Keratinocyte (primary cell): ENCODE results near the gene USP49. TPM values are rescaled to one million over a fixed set of nuclear protein-coding genes. Genes with fewer than 3 reads are reported as not detected.

Experiments used
- DNase-seq: peaks from one replicate; pipeline ENCODE4 v3.0.0-alpha.2; 2011; ENCODE audit warnings: low read depth, missing footprints, low spot score
- FAIRE-seq: peaks from 2 replicates; lab custom pipeline; 2011; peaks lifted over from hg19 to GRCh38; lab: Jason Lieb, UNC
- H2AFZ ChIP-seq: 2 replicates; pipeline ENCODE4 v1.6.0; 2012; ENCODE audit warnings: low read length, control low read depth, inconsistent platforms; ENCODE audit not compliant: control insufficient read depth
- H3K27ac ChIP-seq: 2 replicates; pipeline ENCODE4 v1.5.1; 2011; ENCODE audit warnings: low read length; ENCODE audit not compliant: control insufficient read depth, insufficient read depth
- H3K27me3 ChIP-seq: 3 replicates; pipeline ENCODE4 v1.6.0; 2011; ENCODE audit warnings: low read length; ENCODE audit not compliant: control insufficient read depth, insufficient read depth; ENCODE audit errors: extremely low read depth
- H3K36me3 ChIP-seq, 2 experiments: 2 replicates in 1 of 2; 3 replicates in 1 of 2; pipeline ENCODE4 v1.5.1; 2011; ENCODE audit warnings: low read length in 2 of 2, mild to moderate bottlenecking in 1 of 2; ENCODE audit not compliant: control insufficient read depth in 2 of 2, insufficient read depth in 2 of 2; ENCODE audit errors: extremely low read depth in 1 of 2
- H3K4me1 ChIP-seq: 3 replicates; pipeline ENCODE4 v1.5.1; 2011; ENCODE audit warnings: low read length; ENCODE audit not compliant: control insufficient read depth, insufficient read depth; ENCODE audit errors: extremely low read depth
- H3K4me2 ChIP-seq: 3 replicates; pipeline ENCODE4 v1.6.0; 2011; ENCODE audit warnings: low read depth, low read length; ENCODE audit not compliant: control insufficient read depth, insufficient read depth; ENCODE audit errors: extremely low read depth
- H3K4me3 ChIP-seq, 3 experiments: fragments of 200-600 bp in 1 of 3; sonication (generic) in 1 of 3; 2 replicates in 2 of 3; 3 replicates in 1 of 3; pipeline ENCODE4 v1.5.1; 2011 to 2016; ENCODE audit warnings: low read length in 3 of 3, mild to moderate bottlenecking in 3 of 3, control low read depth in 2 of 3, inconsistent platforms in 1 of 3, low read depth in 1 of 3, mixed read lengths in 1 of 3, mixed run types in 1 of 3, moderate library complexity in 1 of 3; ENCODE audit not compliant: control insufficient read depth in 2 of 3, insufficient read depth in 2 of 3; ENCODE audit errors: extremely low read depth in 1 of 3
- H3K79me2 ChIP-seq: 2 replicates; pipeline ENCODE4 v1.6.0; 2012; ENCODE audit warnings: low read length; ENCODE audit not compliant: control insufficient read depth, insufficient read depth
- H3K9ac ChIP-seq: 3 replicates; pipeline ENCODE4 v1.6.0; 2011; ENCODE audit warnings: low read length; ENCODE audit not compliant: control insufficient read depth, insufficient read depth; ENCODE audit errors: extremely low read depth
- H3K9me1 ChIP-seq: 3 replicates; pipeline ENCODE4 v1.6.0; 2011; ENCODE audit warnings: low read length; ENCODE audit not compliant: control insufficient read depth, insufficient read depth; ENCODE audit errors: extremely low read depth
- H3K9me3 ChIP-seq: 2 replicates; pipeline ENCODE4 v1.5.1; 2012; ENCODE audit warnings: low read depth, low read length; ENCODE audit not compliant: control insufficient read depth
- H4K20me1 ChIP-seq: 3 replicates; pipeline ENCODE4 v1.6.0; 2011; ENCODE audit warnings: low read length; ENCODE audit not compliant: control insufficient read depth, insufficient read depth; ENCODE audit errors: extremely low read depth
- CTCF ChIP-seq, 3 experiments: IDR thresholded peaks in 1 of 3; conservative IDR thresholded peaks in 1 of 3; optimal IDR thresholded peaks in 1 of 3; 2 replicates in 2 of 3; 3 replicates in 1 of 3; pipeline versions ENCODE3 to v1.5.1; 2011; ENCODE audit warnings: low read length in 3 of 3, mild to moderate bottlenecking in 3 of 3, moderate library complexity in 2 of 3, control low read depth in 1 of 3, inconsistent platforms in 1 of 3; ENCODE audit not compliant: insufficient read depth in 2 of 3; ENCODE audit errors: extremely low read depth in 1 of 3
- EZH2 ChIP-seq: IDR thresholded peaks from one replicate; pipeline ENCODE4 v1.6.1; 2012; ENCODE audit warnings: inconsistent platforms, mild to moderate bottlenecking, low read length, moderate library complexity
- dilution Hi-C: fragments of 300-500 bp; cut with MboI; formaldehyde crosslinking; loops from one replicate; pipeline ENCODE4 v1.7.0; 2020; ENCODE audit warnings: low sequenced_read_pairs; ENCODE audit not compliant: extremely low pct_ligation_motif_present
- polyA plus RNA-seq, 5 experiments: library from polyadenylated mRNA; depleted of rRNA in 3 of 5; stranded (reverse) in 3 of 5; stranded (forward) in 1 of 5; unstranded in 1 of 5; fragments of >200 nt; gene quantifications; 1 replicate in 1 of 5; 2 replicates in 3 of 5; 3 replicates in 1 of 5; pipeline versions ENCODE4 v1.2.1 to v1.2.3, GENCODE V29; 2011 to 2012; ENCODE audit warnings: missing spikeins in 2 of 5, low read depth in 1 of 5, low replicate concordance in 1 of 5

Gene USP49
- polyA plus RNA-seq, 1 donor (not counting 4 experiments of a cell fraction or from before 2014, with no cell fraction given) = 2.3 TPM

- no peak overlapping the region for H3K4me3 ChIP-seq
- dilution Hi-C loops = no loop called here
- peaks cover 15 to 23% of the 10 kb centered on the region in 2 experiments for H3K36me3 ChIP-seq
- no peak overlapping the region for H3K9ac ChIP-seq
- no peak overlapping the region for H2AFZ ChIP-seq
- no peaks in the 10 kb centered on the region for H3K79me2 ChIP-seq
- no peak overlapping the region for H3K4me2 ChIP-seq
- peaks cover 6% of the 10 kb centered on the region for H3K4me1 ChIP-seq
- TF ChIP-seq CTCF (optimal IDR thresholded peaks at IDR 0.05 in 1 of 3, IDR thresholded peaks at IDR 0.05 in 1 of 3, conservative IDR thresholded peaks at IDR 0.05 in 1 of 3; ENCODE audit: extremely low read depth in 1 of 3, insufficient read depth in 2 of 3, low read length in 3 of 3) (no peak), EZH2 (no peak)
- no peaks in the 10 kb centered on the region for H4K20me1 ChIP-seq
- no peak overlapping the region for H3K27ac ChIP-seq
- no peak for FAIRE-seq
- H3K9me1 ChIP-seq = no peaks in the 10 kb centered on the region
- no peaks in the 10 kb centered on the region for H3K27me3 ChIP-seq
- H3K9me3 ChIP-seq = no peaks in the 10 kb centered on the region
- no peak for DNase-seq
Measured at GRCh38 chr6:41775293-41775882, 119.8 kb downstream of the USP49 start.

- H3K36me3 ChIP-seq = peaks cover 15 to 26% of the 10 kb centered on the region in 2 experiments
- H4K20me1 ChIP-seq = no peaks in the 10 kb centered on the region
- H3K4me1 ChIP-seq = peaks cover 6% of the 10 kb centered on the region
- H3K4me3 ChIP-seq = no peak overlapping the region
- FAIRE-seq (no peak), DNase-seq (no peak)
- H2AFZ ChIP-seq = no peak overlapping the region
- H3K9me3 ChIP-seq = no peaks in the 10 kb centered on the region
- H3K27me3 ChIP-seq = no peaks in the 10 kb centered on the region
- TF ChIP-seq CTCF (optimal IDR thresholded peaks at IDR 0.05 in 1 of 3, IDR thresholded peaks at IDR 0.05 in 1 of 3, conservative IDR thresholded peaks at IDR 0.05 in 1 of 3; ENCODE audit: extremely low read depth in 1 of 3, insufficient read depth in 2 of 3, low read length in 3 of 3) (no peak), EZH2 (no peak)
- H3K79me2 ChIP-seq = no peaks in the 10 kb centered on the region
- H3K9ac ChIP-seq = no peak overlapping the region
- no peak overlapping the region for H3K27ac ChIP-seq
- no peak overlapping the region for H3K4me2 ChIP-seq
- H3K9me1 ChIP-seq = no peaks in the 10 kb centered on the region
- dilution Hi-C loops = no loop called here
Measured at GRCh38 chr6:41774841-41775240, 120.3 kb downstream of the USP49 start.
